IMR-90 (cell line): ENCODE results near the gene BLOC1S4. TPM values are rescaled to one million over a fixed set of nuclear protein-coding genes. Genes with fewer than 3 reads are reported as not detected.

Experiments used
- ATAC-seq: fragments of 200-7000 bp; cut with Tn5 transposase; 2 replicates; pipeline ENCODE4 v1.9.1; 2020; ENCODE audit warnings: low read depth, mild to moderate bottlenecking, moderate library complexity
- BruUV-seq: library from RNA; stranded (reverse); fragments of 400-500 nt; replicated peaks from 2 replicates; lab custom pipeline; 2021; lab: Mats Ljungman, UMichigan
- CTCF ChIA-PET: fragments of 300-600 bp; formaldehyde crosslinking; extraction: SDS; loops from one replicate; lab custom pipeline; 2021; ENCODE audit warnings: antibody characterized with exemption; lab: Yijun Ruan, JAX
- POLR2A ChIA-PET: fragments of 300-600 bp; sonication (Branson Sonifier 250); formaldehyde crosslinking; loops from one replicate; lab custom pipeline; 2022; ENCODE audit warnings: antibody characterized with exemption; ENCODE audit not compliant: unreplicated experiment; lab: Charles Lee
- DNase-seq: peaks from one replicate; pipeline ENCODE4 v3.0.0; 2013
- H2AFZ ChIP-seq: replicated peaks from 2 replicates; pipeline ENCODE3; 2013; ENCODE audit warnings: low read length, mild to moderate bottlenecking; ENCODE audit not compliant: poor library complexity
- H2AK5ac ChIP-seq: 2 replicates; pipeline ENCODE4 v1.6.1; 2013; ENCODE audit warnings: low read depth, low read length, inconsistent platforms
- H2AK9ac ChIP-seq: replicated peaks from 2 replicates; pipeline ENCODE3; 2013; ENCODE audit warnings: mild to moderate bottlenecking, low read depth, low read length, moderate library complexity; ENCODE audit not compliant: poor library complexity
- H2BK120ac ChIP-seq: 2 replicates; pipeline ENCODE4 v1.6.1; 2013; ENCODE audit warnings: low read depth, low read length, inconsistent platforms
- H2BK15ac ChIP-seq: 3 replicates; pipeline ENCODE4 v1.6.1; 2013; ENCODE audit warnings: low read depth, low read length, inconsistent platforms
- H2BK20ac ChIP-seq: 2 replicates; pipeline ENCODE4 v1.6.1; 2013; ENCODE audit warnings: low read depth, mild to moderate bottlenecking, inconsistent platforms, low read length, moderate library complexity
- H2BK5ac ChIP-seq: 2 replicates; pipeline ENCODE4 v1.6.1; 2013; ENCODE audit warnings: mild to moderate bottlenecking, low read depth, low read length, inconsistent platforms; ENCODE audit not compliant: poor library complexity, severe bottlenecking
- H3K14ac ChIP-seq: replicated peaks from 2 replicates; pipeline ENCODE4 v1.6.1; 2013; ENCODE audit warnings: low read depth, low read length, inconsistent platforms
- H3K18ac ChIP-seq: 2 replicates; pipeline ENCODE4 v1.6.1; 2013; ENCODE audit warnings: low read depth, low read length, control low read depth
- H3K23ac ChIP-seq: 2 replicates; pipeline ENCODE4 v1.6.1; 2013; ENCODE audit warnings: low read depth, low read length, inconsistent platforms
- H3K27ac ChIP-seq: 2 replicates; pipeline ENCODE4 v1.5.1; 2013; ENCODE audit warnings: mild to moderate bottlenecking, control low read depth, low read length; ENCODE audit not compliant: insufficient read depth
- H3K27me3 ChIP-seq: 2 replicates; pipeline ENCODE4 v1.6.1; 2013; ENCODE audit warnings: low read length; ENCODE audit not compliant: control insufficient read depth, insufficient read depth
- H3K36me3 ChIP-seq: 2 replicates; pipeline ENCODE4 v1.6.1; 2013; ENCODE audit warnings: low read length, mixed read lengths; ENCODE audit not compliant: control insufficient read depth, insufficient read depth
- H3K4ac ChIP-seq: 2 replicates; pipeline ENCODE4 v1.6.1; 2013; ENCODE audit warnings: low read depth, low read length, inconsistent platforms
- H3K4me1 ChIP-seq: 2 replicates; pipeline ENCODE4 v1.6.1; 2013; ENCODE audit warnings: low read length, mixed read lengths; ENCODE audit not compliant: control insufficient read depth, insufficient read depth
- H3K4me2 ChIP-seq: 2 replicates; pipeline ENCODE4 v1.6.1; 2013; ENCODE audit warnings: low read depth, mild to moderate bottlenecking, control low read depth, low read length, moderate library complexity
- H3K4me3 ChIP-seq: 2 replicates; pipeline ENCODE4 v1.5.1; 2013; ENCODE audit warnings: low read depth, mild to moderate bottlenecking, control low read depth, low read length, moderate library complexity; ENCODE audit not compliant: insufficient read depth
- H3K56ac ChIP-seq: 2 replicates; pipeline ENCODE4 v1.6.1; 2013; ENCODE audit warnings: low read length, inconsistent platforms; ENCODE audit not compliant: insufficient read depth; ENCODE audit errors: extremely low read depth
- H3K79me1 ChIP-seq, 2 experiments: 2 replicates each; pipeline ENCODE4 v1.6.1; 2013; ENCODE audit warnings: low read length in 2 of 2, inconsistent platforms in 1 of 2, low read depth in 1 of 2
- H3K9ac ChIP-seq: 2 replicates; pipeline ENCODE4 v1.6.1; 2013; ENCODE audit warnings: low read depth, low read length, control low read depth
- H3K9me1 ChIP-seq: 2 replicates; pipeline ENCODE4 v1.6.1; 2013; ENCODE audit warnings: low read length, inconsistent platforms; ENCODE audit not compliant: insufficient read depth
- H3K9me3 ChIP-seq: 2 replicates; pipeline ENCODE4 v1.6.1; 2013; ENCODE audit warnings: low read length; ENCODE audit not compliant: control insufficient read depth, insufficient read depth
- H4K20me1 ChIP-seq: 2 replicates; pipeline ENCODE4 v1.6.1; 2013; ENCODE audit warnings: low read length, inconsistent platforms; ENCODE audit not compliant: insufficient read depth
- H4K5ac ChIP-seq: 2 replicates; pipeline ENCODE4 v1.6.1; 2013; ENCODE audit warnings: mild to moderate bottlenecking, low read depth, low read length, control low read depth
- H4K8ac ChIP-seq, 2 experiments: 2 replicates each; pipeline ENCODE4 v1.6.1; 2013; ENCODE audit warnings: low read depth in 2 of 2, low read length in 2 of 2, control low read depth in 1 of 2, inconsistent platforms in 1 of 2
- H4K91ac ChIP-seq: 2 replicates; pipeline ENCODE4 v1.6.1; 2013; ENCODE audit warnings: low read depth, low read length, inconsistent platforms; ENCODE audit not compliant: insufficient read depth
- BHLHE40 ChIP-seq: fragments of 150-350 bp; IDR thresholded peaks from 2 replicates; pipeline ENCODE4 v1.6.1; 2016; ENCODE audit warnings: mild to moderate bottlenecking, low read depth, low read length
- NFE2L2 ChIP-seq: fragments of 150-350 bp; IDR thresholded peaks from 2 replicates; pipeline ENCODE4 v1.6.1; 2016; ENCODE audit warnings: low read depth, mild to moderate bottlenecking, low read length
- WGBS, 2 experiments: methylation state at CpG; one replicate each; pipeline versions ENCODE4 v1.1.5 to v1.1.7; 2013; ENCODE audit warnings: missing lambda C conversion rate in 2 of 2; ENCODE audit not compliant: insufficient read length in 1 of 2; ENCODE audit errors: extremely low coverage in 2 of 2; 5-methylcytosine and 5-hydroxymethylcytosine counted together
- dilution Hi-C: fragments of 300-500 bp; cut with HindIII; formaldehyde crosslinking; loops from one replicate; pipeline ENCODE4 v1.14.3; 2018; ENCODE audit warnings: low sequenced_read_pairs; ENCODE audit not compliant: unreplicated experiment
- in situ Hi-C: fragments of 300-500 bp; cut with MboI; formaldehyde crosslinking; loops from 3 replicates; pipeline ENCODE4 v1.14.3; 2019; ENCODE audit warnings: low sequenced_read_pairs, inconsistent platforms, mixed read lengths
- intact Hi-C: fragments of 100-400 bp; cut with micrococcal nuclease; formaldehyde crosslinking; loops from 2 replicates; pipeline ENCODE4 v1.10.0; 2022
- polyA plus RNA-seq, 3 experiments: library from polyadenylated mRNA; depleted of rRNA; stranded (reverse); fragments of >200 nt; gene quantifications; 2 replicates each; pipeline ENCODE4 v1.2.3, GENCODE V29; 2012; ENCODE audit warnings: low replicate concordance in 1 of 3
- total RNA-seq: library from RNA; depleted of rRNA; stranded (reverse); fragments of >200 nt; gene quantifications from 2 replicates; pipeline ENCODE4 v1.2.3, GENCODE V29; 2012

BLOC1S4 gene
- total and polyA plus RNA-seq, 2 of the 4 experiments (the other 2 are of a cell fraction), result 8.8 to 22.1 TPM

DNA sequence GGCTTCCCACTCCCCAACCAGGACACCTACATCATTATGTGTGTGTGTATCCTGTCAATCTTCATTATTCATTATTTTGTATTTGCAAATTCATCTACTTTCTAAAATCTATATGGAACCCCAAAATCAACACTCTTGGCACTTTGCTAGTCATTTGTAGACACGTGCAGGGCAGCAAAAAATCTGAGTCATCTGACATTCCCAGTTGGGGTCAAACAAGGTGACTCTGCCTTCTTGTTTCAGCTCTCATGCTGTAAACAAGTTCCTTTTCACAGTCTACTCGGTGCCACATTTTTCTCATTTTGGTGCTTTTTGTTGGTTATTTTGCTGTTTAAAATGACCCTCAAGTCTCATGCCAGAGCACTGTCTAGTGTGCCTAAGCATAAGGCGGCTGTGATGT lies 12.2 kb upstream of the BLOC1S4 start:
- no TSS peak for BruUV-seq
- peak overlapping the region; percentile 42; the same call in 1 of the 2 replicates for H3K4me2 ChIP-seq
- CTCF ChIA-PET, result interaction anchor here (1.2 kb wide), 1 partner anchor 13 kb away, joined by 3 read pairs; no protein-coding TSS in a partner anchor

More for the DNA sequence above, 12.2 kb upstream of the BLOC1S4 start:
- Histone ChIP-seq H3K9me1 (peaks cover 16% of the 10 kb centered on the region), H3K4me1 (peaks cover 7% of the 10 kb centered on the region), H3K36me3 (peaks cover 11% of the 10 kb centered on the region), H4K91ac (no peak overlapping the region), H3K27ac (no peak overlapping the region; the same call in 1 of the 2 replicates), H2BK15ac (no peak overlapping the region), H2BK120ac (no peak overlapping the region), H4K8ac (no peak overlapping the region), H3K79me1 (peaks cover 43 to 69% of the 10 kb centered on the region in 2 experiments), H3K23ac (no peak overlapping the region), H2BK5ac (no peak overlapping the region), H3K14ac (no peak overlapping the region), H3K9ac (no peak overlapping the region), H4K20me1 (peaks cover 28% of the 10 kb centered on the region; the same call in 1 of the 2 replicates), H3K27me3 (no peaks in the 10 kb centered on the region), H2BK20ac (no peak overlapping the region), H3K4me3 (no peak overlapping the region), H2AK5ac (no peak overlapping the region), H3K9me3 (peaks cover 2% of the 10 kb centered on the region; the same call in 1 of the 2 replicates), H2AFZ (no peak overlapping the region), H3K56ac (no peak overlapping the region), H2AK9ac (no peak overlapping the region), H3K4ac (no peak overlapping the region; the same call in 1 of the 2 replicates), H4K5ac (no peak overlapping the region), H3K18ac (no peak overlapping the region)
- TF ChIP-seq NFE2L2 (no peak), BHLHE40 (peak; percentile 82)
- dilution Hi-C loops, result no loop called here
- WGBS, 2 experiments, result no CpG with 5 or more reads among the region's 3 CpGs
- in situ Hi-C loops, result no loop called here
- DNase-seq (peak; percentile 33), ATAC-seq (peak; percentile 51)
- POLR2A ChIA-PET, result no interaction called here
- intact Hi-C loops, result no loop called here
